ENCODE results near the gene FAM168B. TPM values are rescaled to one million over a fixed set of nuclear protein-coding genes. Genes with fewer than 3 reads are reported as not detected.

FAM168B gene
- total RNA-seq, 1 donor from 2014 or later, result 111 TPM

DNA sequence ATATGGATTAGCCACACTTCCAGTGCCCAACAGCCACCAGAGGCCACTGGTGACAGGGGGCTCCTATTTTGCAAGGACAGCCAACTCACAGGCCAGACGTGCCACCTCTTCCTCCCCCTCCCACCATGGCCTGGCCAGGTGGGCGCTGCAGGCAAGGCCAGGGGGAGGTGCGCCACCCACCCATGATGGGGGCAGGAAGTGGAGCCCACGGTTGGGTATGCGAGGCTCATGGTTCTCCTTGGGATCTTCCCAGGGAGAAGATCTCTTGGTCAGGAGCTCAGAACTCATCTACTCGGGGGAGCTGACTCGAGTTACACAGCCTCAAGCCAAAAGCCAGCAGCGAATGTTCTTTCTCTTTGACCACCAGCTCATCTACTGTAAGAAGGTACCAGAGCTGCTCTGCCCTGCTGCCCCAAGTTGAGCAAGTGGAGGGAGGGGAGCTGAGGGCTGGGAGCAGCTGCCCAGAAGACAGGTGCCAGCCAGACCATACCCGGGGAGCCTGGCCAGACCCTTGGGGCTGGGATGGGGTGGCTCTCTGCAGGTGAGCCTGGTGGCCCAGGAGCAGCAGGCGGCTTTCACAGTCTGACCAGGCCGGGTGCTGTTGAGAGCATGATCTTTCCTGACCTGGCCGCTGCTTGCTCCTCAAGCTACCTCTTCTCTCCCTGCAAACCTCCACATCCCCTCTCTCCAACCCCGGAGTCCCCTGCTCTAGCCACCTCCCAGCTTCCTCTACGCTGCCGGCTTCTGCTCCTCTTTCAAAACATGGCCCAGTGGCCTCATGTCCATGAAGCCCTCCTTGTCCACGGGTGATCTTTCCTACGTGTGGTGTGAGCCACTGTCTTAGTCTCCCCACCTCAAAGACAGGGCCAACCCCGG is 49.8 kb downstream of the FAM168B start:
- TF ChIP-seq, protein P1, sequence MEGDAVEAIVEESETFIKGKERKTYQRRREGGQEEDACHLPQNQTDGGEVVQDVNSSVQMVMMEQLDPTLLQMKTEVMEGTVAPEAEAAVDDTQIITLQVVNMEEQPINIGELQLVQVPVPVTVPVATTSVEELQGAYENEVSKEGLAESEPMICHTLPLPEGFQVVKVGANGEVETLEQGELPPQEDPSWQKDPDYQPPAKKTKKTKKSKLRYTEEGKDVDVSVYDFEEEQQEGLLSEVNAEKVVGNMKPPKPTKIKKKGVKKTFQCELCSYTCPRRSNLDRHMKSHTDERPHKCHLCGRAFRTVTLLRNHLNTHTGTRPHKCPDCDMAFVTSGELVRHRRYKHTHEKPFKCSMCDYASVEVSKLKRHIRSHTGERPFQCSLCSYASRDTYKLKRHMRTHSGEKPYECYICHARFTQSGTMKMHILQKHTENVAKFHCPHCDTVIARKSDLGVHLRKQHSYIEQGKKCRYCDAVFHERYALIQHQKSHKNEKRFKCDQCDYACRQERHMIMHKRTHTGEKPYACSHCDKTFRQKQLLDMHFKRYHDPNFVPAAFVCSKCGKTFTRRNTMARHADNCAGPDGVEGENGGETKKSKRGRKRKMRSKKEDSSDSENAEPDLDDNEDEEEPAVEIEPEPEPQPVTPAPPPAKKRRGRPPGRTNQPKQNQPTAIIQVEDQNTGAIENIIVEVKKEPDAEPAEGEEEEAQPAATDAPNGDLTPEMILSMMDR (IDR thresholded peaks at IDR 0.05), result no peak
- no peaks in the 10 kb centered on the region for H3K4me1 Mint-ChIP-seq (ENCODE audit: unreplicated experiment)
- no peaks in the 10 kb centered on the region for H3K27me3 Mint-ChIP-seq (ENCODE audit: unreplicated experiment)
- H3K36me3 Mint-ChIP-seq (ENCODE audit: unreplicated experiment), result peaks cover 13% of the 10 kb centered on the region
- H3K27ac Mint-ChIP-seq (ENCODE audit: unreplicated experiment), result no peak overlapping the region
- H3K4me3 Mint-ChIP-seq (ENCODE audit: unreplicated experiment), result no peak overlapping the region
- peak; percentile 73 for DNase-seq (ENCODE audit: extremely low spot score, unreplicated experiment)
- no peaks in the 10 kb centered on the region for H3K9me3 Mint-ChIP-seq (ENCODE audit: unreplicated experiment)

DNA sequence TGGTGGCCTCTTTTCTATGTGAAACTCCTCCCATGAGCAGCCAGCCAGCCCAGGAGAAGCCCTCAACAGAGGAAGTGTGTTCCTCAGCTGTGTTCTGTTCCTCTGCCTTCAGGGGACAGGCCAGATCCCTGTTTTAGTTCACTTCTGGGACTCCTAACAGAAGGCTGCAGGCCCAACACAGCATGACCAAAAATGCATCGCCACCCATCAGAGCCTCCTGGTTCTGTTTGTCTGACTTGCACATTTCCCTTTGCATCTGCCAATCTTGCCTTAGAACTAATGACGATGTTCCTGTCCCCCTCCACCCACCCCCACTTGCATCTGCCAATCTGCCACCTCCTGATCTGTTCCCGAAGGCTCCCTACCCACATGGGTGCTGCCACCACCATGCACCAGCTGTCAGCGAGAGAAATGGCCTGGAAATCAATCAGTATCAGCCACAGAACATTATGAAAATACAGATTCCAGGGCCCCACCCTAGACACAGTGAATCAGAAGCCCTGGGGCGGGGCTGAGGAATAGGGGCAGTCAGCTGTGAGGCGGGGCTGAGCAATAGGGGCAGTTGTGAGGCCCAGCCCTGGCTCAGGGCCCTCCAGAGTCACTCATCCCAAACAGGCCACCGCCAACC is 51.0 kb downstream of the FAM168B start:
- TF ChIP-seq, protein P1 (IDR thresholded peaks at IDR 0.05), result no peak
- Mint-ChIP-seq H3K36me3 (ENCODE audit: unreplicated experiment) (peaks cover 4% of the 10 kb centered on the region), H3K4me1 (ENCODE audit: unreplicated experiment) (no peaks in the 10 kb centered on the region), H3K27me3 (ENCODE audit: unreplicated experiment) (no peaks in the 10 kb centered on the region), H3K27ac (ENCODE audit: unreplicated experiment) (no peak overlapping the region), H3K9me3 (ENCODE audit: unreplicated experiment) (no peaks in the 10 kb centered on the region), H3K4me3 (ENCODE audit: unreplicated experiment) (no peak overlapping the region)
- peak; percentile 54 for DNase-seq (ENCODE audit: extremely low spot score, unreplicated experiment)

DNA sequence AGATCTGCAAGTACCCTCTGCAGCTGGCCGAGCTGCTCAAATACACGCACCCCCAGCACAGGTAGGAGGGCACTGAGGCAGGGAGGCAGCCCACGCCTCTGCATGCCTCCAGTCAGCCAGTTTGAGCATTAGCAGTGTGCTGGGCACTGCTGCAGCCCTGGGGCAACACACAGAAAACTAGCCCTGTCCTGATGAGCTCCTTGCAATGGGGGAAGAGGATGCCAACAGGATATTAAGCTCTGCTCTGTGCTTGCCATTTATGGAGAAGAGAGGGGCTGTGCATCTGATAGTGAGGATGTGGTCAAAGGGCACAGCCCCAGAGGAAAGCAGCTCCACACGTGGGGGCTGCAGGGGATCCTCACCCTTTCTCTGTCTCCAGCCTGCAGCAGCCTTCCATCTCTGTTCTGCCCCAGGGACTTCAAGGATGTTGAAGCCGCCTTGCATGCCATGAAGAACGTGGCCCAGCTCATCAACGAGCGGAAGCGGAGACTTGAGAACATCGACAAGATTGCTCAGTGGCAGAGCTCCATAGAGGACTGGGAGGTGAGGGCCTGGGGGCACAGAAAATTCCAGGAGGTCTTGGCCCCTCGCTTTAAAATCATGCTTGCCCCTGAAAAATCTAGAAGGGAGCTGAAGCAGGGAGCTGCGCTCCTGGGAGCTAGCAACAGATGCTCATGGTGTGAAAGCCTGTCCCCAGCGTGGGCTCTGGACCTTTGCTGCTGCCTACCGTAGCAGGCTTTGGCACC is 51.7 kb downstream of the FAM168B start:
- peak; percentile 53 for DNase-seq (ENCODE audit: extremely low spot score, unreplicated experiment)
- Mint-ChIP-seq H3K27me3 (ENCODE audit: unreplicated experiment) (no peaks in the 10 kb centered on the region), H3K9me3 (ENCODE audit: unreplicated experiment) (no peaks in the 10 kb centered on the region), H3K27ac (ENCODE audit: unreplicated experiment) (no peak overlapping the region), H3K4me3 (ENCODE audit: unreplicated experiment) (no peak overlapping the region), H3K4me1 (ENCODE audit: unreplicated experiment) (no peaks in the 10 kb centered on the region), H3K36me3 (ENCODE audit: unreplicated experiment) (peaks cover 1% of the 10 kb centered on the region)
- TF ChIP-seq, protein P1 (IDR thresholded peaks at IDR 0.05), result no peak

DNA sequence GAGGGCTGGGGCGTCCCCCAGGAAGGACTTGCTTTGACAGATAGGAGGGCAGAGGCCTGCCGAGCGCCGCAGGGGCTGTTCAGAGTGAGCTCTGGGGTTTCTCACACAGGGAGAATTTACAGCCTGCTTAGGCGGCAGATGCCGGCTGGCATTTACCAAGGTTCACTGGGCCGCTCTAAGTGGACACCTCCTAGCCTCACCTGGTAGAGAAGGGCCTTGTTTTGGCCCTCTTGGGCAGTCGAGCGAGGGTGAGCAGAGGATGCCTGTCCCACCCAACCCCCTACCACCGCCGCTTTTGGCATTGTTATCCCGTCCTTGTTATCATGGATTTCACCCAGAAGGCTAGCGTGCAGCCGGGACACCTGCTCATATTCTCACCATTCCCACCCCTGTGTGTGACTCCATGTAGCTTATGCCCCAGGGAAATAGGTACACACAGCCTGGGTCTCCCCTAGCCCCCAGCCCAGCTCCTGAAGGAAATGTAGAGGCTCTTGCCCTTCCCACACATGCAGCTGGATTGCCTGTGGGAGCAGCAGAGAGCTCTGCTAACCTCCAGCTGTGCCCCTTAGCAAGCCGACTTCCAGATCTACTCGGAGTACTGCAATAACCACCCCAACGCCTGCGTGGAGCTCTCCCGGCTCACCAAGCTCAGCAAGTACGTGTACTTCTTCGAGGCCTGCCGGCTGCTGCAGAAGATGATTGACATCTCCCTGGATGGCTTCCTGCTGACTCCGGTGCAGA is 52.4 kb downstream of the FAM168B start:
- no peaks in the 10 kb centered on the region for H3K27me3 Mint-ChIP-seq (ENCODE audit: unreplicated experiment)
- TF ChIP-seq, protein P1 (IDR thresholded peaks at IDR 0.05), result peak; percentile 20
- no peaks in the 10 kb centered on the region for H3K9me3 Mint-ChIP-seq (ENCODE audit: unreplicated experiment)
- H3K4me1 Mint-ChIP-seq (ENCODE audit: unreplicated experiment), result no peaks in the 10 kb centered on the region
- DNase-seq (ENCODE audit: extremely low spot score, unreplicated experiment), result peak; percentile 81
- H3K27ac Mint-ChIP-seq (ENCODE audit: unreplicated experiment), result no peak overlapping the region
- H3K4me3 Mint-ChIP-seq (ENCODE audit: unreplicated experiment), result no peak overlapping the region
- H3K36me3 Mint-ChIP-seq (ENCODE audit: unreplicated experiment), result no peaks in the 10 kb centered on the region

Measured in osteocyte (in vitro differentiated cells).